Measurements from ENCODE around the gene MRM2.

The MRM2 gene

GRCh38 chr7:2201686-2202360 lies 40.2 kb downstream of the MRM2 start:
- TF ChIP-seq, protein P1, sequence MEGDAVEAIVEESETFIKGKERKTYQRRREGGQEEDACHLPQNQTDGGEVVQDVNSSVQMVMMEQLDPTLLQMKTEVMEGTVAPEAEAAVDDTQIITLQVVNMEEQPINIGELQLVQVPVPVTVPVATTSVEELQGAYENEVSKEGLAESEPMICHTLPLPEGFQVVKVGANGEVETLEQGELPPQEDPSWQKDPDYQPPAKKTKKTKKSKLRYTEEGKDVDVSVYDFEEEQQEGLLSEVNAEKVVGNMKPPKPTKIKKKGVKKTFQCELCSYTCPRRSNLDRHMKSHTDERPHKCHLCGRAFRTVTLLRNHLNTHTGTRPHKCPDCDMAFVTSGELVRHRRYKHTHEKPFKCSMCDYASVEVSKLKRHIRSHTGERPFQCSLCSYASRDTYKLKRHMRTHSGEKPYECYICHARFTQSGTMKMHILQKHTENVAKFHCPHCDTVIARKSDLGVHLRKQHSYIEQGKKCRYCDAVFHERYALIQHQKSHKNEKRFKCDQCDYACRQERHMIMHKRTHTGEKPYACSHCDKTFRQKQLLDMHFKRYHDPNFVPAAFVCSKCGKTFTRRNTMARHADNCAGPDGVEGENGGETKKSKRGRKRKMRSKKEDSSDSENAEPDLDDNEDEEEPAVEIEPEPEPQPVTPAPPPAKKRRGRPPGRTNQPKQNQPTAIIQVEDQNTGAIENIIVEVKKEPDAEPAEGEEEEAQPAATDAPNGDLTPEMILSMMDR (IDR thresholded peaks at IDR 0.05; ENCODE audit: insufficient read depth, low read depth, low read length, missing control alignments), result no peak
- DNase-seq (ENCODE audit: low read depth), result no peak

DNA sequence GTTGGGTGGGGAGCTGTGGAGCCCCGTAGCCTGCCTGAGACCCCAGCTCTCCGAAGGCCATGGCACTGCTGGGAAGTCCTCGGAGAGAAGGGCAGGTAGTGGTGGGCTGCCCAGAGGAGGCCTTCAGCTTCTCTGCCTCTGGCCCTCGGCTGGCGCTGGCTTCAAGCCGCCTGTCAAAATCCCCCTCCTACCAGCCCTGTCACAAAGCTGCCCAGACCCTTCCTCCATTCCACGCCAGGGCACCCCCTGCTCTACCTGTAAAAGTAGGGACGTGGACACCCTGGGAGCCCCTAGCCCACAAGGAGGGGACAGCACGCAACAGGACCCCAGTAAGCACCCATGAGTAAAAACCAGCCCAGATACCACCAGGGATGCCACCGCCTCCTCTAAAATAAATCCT lies 40.9 kb downstream of the MRM2 start:
- no peak overlapping the region for H3K4me3 ChIP-seq (ENCODE audit: low read length)
- TF ChIP-seq, protein P1 (IDR thresholded peaks at IDR 0.05; ENCODE audit: insufficient read depth, low read depth, low read length, missing control alignments), result no peak
- DNase-seq (ENCODE audit: low read depth), result no peak

More at GRCh38 chr7:2201686-2202360, 40.2 kb downstream of the MRM2 start:
- no peak overlapping the region for H3K4me3 ChIP-seq (ENCODE audit: low read length)

DNA sequence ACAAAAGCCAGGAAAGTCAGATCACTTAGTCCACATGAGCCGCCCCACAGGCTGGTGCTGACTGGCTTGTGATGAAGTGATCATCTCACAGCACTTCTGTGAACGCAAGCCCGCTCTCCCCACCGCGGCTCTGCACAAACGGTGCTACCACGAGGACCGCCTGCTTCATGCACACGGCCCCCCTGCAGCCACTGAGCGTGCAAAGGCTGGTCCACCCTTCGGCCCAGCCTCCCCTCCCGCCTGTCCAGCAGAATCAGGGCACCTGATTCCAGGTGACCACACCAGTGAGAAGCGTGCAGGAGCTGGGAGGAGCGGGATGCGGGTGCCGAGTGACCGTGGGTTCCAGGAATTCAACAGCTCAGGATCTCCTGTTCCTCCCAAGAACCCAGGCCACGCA lies 41.4 kb downstream of the MRM2 start:
- TF ChIP-seq, protein P1 (IDR thresholded peaks at IDR 0.05; ENCODE audit: insufficient read depth, low read depth, low read length, missing control alignments), result no peak
- H3K4me3 ChIP-seq (ENCODE audit: low read length), result no peak overlapping the region
- no peak for DNase-seq (ENCODE audit: low read depth)

DNA sequence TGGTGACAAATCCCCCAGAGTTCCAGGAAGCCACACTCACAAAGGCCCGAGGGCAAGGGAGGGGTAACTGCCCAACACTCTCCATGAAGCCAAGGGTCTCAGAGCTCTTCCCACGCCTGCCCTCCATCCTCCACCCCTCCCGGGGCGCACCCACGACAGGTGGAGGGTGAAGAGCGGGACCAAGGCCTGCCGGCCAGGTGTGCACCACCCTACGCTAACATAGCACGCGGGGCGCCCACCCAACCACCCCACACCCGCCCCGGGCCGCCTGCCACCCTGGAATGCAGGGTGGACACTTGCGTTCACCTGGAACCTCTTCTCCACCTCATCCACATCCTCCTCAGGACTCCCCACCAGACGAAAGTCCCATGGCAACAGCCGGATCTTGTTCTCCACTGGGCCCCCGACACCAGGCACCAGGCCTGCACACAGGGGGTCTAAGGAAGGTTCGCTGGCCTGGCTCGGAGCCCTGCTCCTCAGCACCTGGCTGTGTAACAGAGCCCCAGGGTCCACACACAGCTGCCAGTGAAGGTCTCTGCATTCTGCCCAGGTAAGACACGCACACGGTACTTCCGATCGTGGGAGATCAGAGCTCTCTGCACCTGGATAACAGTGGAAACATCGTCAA lies 41.9 kb downstream of the MRM2 start:
- TF ChIP-seq, protein P1 (IDR thresholded peaks at IDR 0.05; ENCODE audit: insufficient read depth, low read depth, low read length, missing control alignments), result no peak
- no peak overlapping the region for H3K4me3 ChIP-seq (ENCODE audit: low read length)
- no peak for DNase-seq (ENCODE audit: low read depth)

DNA sequence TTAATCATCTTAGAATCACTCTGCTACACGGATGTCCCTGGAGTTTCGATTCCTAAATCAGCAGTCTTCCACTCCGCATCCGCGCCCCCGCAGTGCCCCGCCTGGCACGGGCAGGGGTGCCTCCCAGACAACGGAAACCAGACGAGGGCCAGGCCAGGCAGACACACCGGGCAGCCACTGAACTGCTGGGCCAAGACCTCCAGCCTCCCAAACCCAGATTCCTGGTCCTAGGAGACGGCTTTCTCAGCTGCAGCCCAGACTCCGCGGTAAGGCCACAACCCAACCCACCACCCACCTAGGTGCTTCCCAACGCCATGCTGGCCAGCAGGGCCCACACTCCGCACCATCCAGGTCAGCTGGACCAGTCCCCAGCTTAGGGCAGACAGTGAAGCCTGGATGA lies 42.5 kb downstream of the MRM2 start:
- DNase-seq (ENCODE audit: low read depth), result no peak
- TF ChIP-seq, protein P1 (IDR thresholded peaks at IDR 0.05; ENCODE audit: insufficient read depth, low read depth, low read length, missing control alignments), result no peak
- no peak overlapping the region for H3K4me3 ChIP-seq (ENCODE audit: low read length)

- TF ChIP-seq, protein P1 (IDR thresholded peaks at IDR 0.05; ENCODE audit: insufficient read depth, low read depth, low read length, missing control alignments), result no peak
- no peak for DNase-seq (ENCODE audit: low read depth)
- H3K4me3 ChIP-seq (ENCODE audit: low read length), result no peak overlapping the region
Observed at GRCh38 chr7:2198760-2199159, 43.2 kb downstream of the MRM2 start.

DNA sequence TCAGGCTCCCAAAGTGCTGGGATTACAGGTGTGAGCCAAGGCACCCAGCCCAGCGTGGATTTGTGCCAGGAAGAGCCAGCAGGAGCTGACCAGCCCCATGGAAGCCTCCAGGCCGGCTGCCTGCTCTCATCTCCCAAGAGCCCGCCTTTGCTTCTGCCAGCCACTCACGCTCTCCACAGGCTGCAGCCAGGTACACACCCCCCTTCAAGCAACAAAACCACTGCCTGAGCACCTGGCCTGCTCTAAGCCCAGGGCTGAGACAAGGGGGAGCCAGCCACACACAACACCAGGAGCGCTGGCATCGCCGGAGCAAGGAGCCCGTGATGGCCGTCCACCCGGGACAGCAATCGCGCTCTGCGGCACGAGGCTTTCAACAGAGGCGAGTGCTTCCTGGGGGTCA lies 43.8 kb downstream of the MRM2 start:
- no peak for DNase-seq (ENCODE audit: low read depth)
- TF ChIP-seq, protein P1 (IDR thresholded peaks at IDR 0.05; ENCODE audit: insufficient read depth, low read depth, low read length, missing control alignments), result no peak
- no peak overlapping the region for H3K4me3 ChIP-seq (ENCODE audit: low read length)
